ENCODE results near the gene ENTHD1.

The ENTHD1 gene

DNA sequence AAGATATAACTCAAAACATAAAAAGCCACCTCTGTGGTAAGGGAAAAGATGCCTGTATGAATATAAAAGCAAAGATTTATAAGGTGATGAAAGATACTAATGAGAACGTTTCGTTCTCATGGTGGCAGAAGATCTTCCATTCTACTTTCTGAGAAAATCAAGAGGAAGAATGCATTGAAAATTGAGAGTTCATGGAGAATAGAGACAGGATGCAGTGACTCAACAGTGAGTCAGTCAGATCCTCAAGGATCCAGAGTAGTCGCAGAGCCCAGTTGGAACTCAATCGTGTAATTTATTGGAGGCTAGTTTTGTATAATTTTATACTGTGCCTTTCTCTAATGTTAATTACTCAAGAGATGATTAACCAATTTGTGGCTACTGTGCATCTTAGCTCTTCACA is 73.3 kb downstream of the ENTHD1 start:
- Histone ChIP-seq H3K79me2 (ENCODE audit: low read length) (no peaks in the 10 kb centered on the region), H3K27me3 (replicated peaks; ENCODE audit: insufficient read depth, low read length) (no peaks in the 10 kb centered on the region), H3K27ac (ENCODE audit: low read length) (no peak overlapping the region), H3K4me2 (ENCODE audit: low read depth, low read length) (no peak overlapping the region), H3K4me3 (ENCODE audit: low read length) (no peak overlapping the region), H3K9me2 (replicated peaks; ENCODE audit: insufficient read depth, low read length) (no peaks in the 10 kb centered on the region), H3K9me3 (replicated peaks; ENCODE audit: insufficient read depth, low read length) (no peaks in the 10 kb centered on the region), H4K20me1 (ENCODE audit: insufficient read depth, low read length) (no peaks in the 10 kb centered on the region), H3F3A (ENCODE audit: insufficient read depth, low read length) (no peaks in the 10 kb centered on the region), H3K36me3 (replicated peaks; ENCODE audit: insufficient read depth, low read length) (no peaks in the 10 kb centered on the region), H2AFZ (ENCODE audit: low read length) (no peak overlapping the region), H3K9ac (ENCODE audit: low read length) (no peak overlapping the region), H3K4me1 (ENCODE audit: low read length) (0 out of 2 replicates have a peak, but pooled peaks cover 2% of the 10 kb centered on the region)
- DNase-seq, result no peak
- TF ChIP-seq, protein P1, sequence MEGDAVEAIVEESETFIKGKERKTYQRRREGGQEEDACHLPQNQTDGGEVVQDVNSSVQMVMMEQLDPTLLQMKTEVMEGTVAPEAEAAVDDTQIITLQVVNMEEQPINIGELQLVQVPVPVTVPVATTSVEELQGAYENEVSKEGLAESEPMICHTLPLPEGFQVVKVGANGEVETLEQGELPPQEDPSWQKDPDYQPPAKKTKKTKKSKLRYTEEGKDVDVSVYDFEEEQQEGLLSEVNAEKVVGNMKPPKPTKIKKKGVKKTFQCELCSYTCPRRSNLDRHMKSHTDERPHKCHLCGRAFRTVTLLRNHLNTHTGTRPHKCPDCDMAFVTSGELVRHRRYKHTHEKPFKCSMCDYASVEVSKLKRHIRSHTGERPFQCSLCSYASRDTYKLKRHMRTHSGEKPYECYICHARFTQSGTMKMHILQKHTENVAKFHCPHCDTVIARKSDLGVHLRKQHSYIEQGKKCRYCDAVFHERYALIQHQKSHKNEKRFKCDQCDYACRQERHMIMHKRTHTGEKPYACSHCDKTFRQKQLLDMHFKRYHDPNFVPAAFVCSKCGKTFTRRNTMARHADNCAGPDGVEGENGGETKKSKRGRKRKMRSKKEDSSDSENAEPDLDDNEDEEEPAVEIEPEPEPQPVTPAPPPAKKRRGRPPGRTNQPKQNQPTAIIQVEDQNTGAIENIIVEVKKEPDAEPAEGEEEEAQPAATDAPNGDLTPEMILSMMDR (IDR thresholded peaks at IDR 0.05; ENCODE audit: low read length), result no peak
- TF ChIP-seq EZH2phosphoT487 (IDR thresholded peaks at IDR 0.05; ENCODE audit: low read length) (no peak), EZH2 (optimal IDR thresholded peaks at IDR 0.05; ENCODE audit: low read depth, low read length) (no peak)

- H3K4me1 ChIP-seq (ENCODE audit: low read length), result no peaks in the 10 kb centered on the region
- H3K79me2 ChIP-seq (ENCODE audit: low read length), result no peaks in the 10 kb centered on the region
- no peaks in the 10 kb centered on the region for H3K9me2 ChIP-seq (replicated peaks; ENCODE audit: insufficient read depth, low read length)
- H3K27ac ChIP-seq (ENCODE audit: low read length), result no peak overlapping the region
- H3F3A ChIP-seq (ENCODE audit: insufficient read depth, low read length), result no peaks in the 10 kb centered on the region
- no peaks in the 10 kb centered on the region for H3K9me3 ChIP-seq (replicated peaks; ENCODE audit: insufficient read depth, low read length)
- no peak for TF ChIP-seq EZH2phosphoT487 (IDR thresholded peaks at IDR 0.05; ENCODE audit: low read length)
- TF ChIP-seq, protein P1 (IDR thresholded peaks at IDR 0.05; ENCODE audit: low read length), result no peak
- no peak for DNase-seq
- H4K20me1 ChIP-seq (ENCODE audit: insufficient read depth, low read length), result no peaks in the 10 kb centered on the region
- H3K4me2 ChIP-seq (ENCODE audit: low read depth, low read length), result no peak overlapping the region
- no peaks in the 10 kb centered on the region for H3K36me3 ChIP-seq (replicated peaks; ENCODE audit: insufficient read depth, low read length)
- no peak overlapping the region for H2AFZ ChIP-seq (ENCODE audit: low read length)
- H3K9ac ChIP-seq (ENCODE audit: low read length), result no peak overlapping the region
- no peaks in the 10 kb centered on the region for H3K27me3 ChIP-seq (replicated peaks; ENCODE audit: insufficient read depth, low read length)
- H3K4me3 ChIP-seq (ENCODE audit: low read length), result no peak overlapping the region
Observed at GRCh38 chr22:39819429-39819828, 74.1 kb downstream of the ENTHD1 start.

GRCh38 chr22:39818094-39818493 is 75.5 kb downstream of the ENTHD1 start:
- H3K27ac ChIP-seq (ENCODE audit: low read length), result no peak overlapping the region
- no peak overlapping the region for H2AFZ ChIP-seq (ENCODE audit: low read length)
- no peaks in the 10 kb centered on the region for H3K79me2 ChIP-seq (ENCODE audit: low read length)

More at GRCh38 chr22:39818094-39818493, 75.5 kb downstream of the ENTHD1 start:
- no peaks in the 10 kb centered on the region for H3K9me3 ChIP-seq (replicated peaks; ENCODE audit: insufficient read depth, low read length)
- H4K20me1 ChIP-seq (ENCODE audit: insufficient read depth, low read length), result no peaks in the 10 kb centered on the region
- H3F3A ChIP-seq (ENCODE audit: insufficient read depth, low read length), result no peaks in the 10 kb centered on the region
- no peak overlapping the region for H3K4me3 ChIP-seq (ENCODE audit: low read length)
- H3K9ac ChIP-seq (ENCODE audit: low read length), result no peak overlapping the region
- H3K4me2 ChIP-seq (ENCODE audit: low read depth, low read length), result no peak overlapping the region
- no peak for DNase-seq
- no peaks in the 10 kb centered on the region for H3K9me2 ChIP-seq (replicated peaks; ENCODE audit: insufficient read depth, low read length)
- no peaks in the 10 kb centered on the region for H3K27me3 ChIP-seq (replicated peaks; ENCODE audit: insufficient read depth, low read length)
- TF ChIP-seq EZH2 (optimal IDR thresholded peaks at IDR 0.05; ENCODE audit: low read depth, low read length), result no peak
- TF ChIP-seq, protein P1 (IDR thresholded peaks at IDR 0.05; ENCODE audit: low read length), result no peak
- no peak for TF ChIP-seq EZH2phosphoT487 (IDR thresholded peaks at IDR 0.05; ENCODE audit: low read length)
- no peaks in the 10 kb centered on the region for H3K36me3 ChIP-seq (replicated peaks; ENCODE audit: insufficient read depth, low read length)
- no peaks in the 10 kb centered on the region for H3K4me1 ChIP-seq (ENCODE audit: low read length)
